Thyroid gland (tissue), 4 donors: Measurements from ENCODE around the gene SLC35E1. TPM values are rescaled to one million over a fixed set of nuclear protein-coding genes. Genes with fewer than 3 reads are reported as not detected.

Source experiments
- DNase-seq, 2 donors: peaks; one replicate each; pipeline ENCODE4 v3.0.0-alpha.2; 2019
- H3K27ac ChIP-seq, 3 donors: fragments of 200-600 bp; sonication (generic); 1 replicate in 2 of 3; 2 replicates in 1 of 3; pipeline ENCODE4 v1.5.1; 2016 to 2019; ENCODE audit warnings: mild to moderate bottlenecking in 1 of 3, moderate library complexity in 1 of 3
- H3K27me3 ChIP-seq: fragments of 200-600 bp; sonication (generic); one replicate; pipeline ENCODE4 v1.5.1; 2019
- H3K36me3 ChIP-seq, 2 donors: fragments of 200-600 bp; sonication (generic); one replicate each; pipeline ENCODE4 v1.5.1; 2016 to 2019
- H3K4me1 ChIP-seq, 2 donors: fragments of 200-600 bp; sonication (generic); one replicate each; pipeline ENCODE4 v1.5.1; 2017 to 2019
- H3K4me3 ChIP-seq, 3 donors: fragments of 200-600 bp; sonication (generic); replicated peaks in 1 of 3; 1 replicate in 2 of 3; 2 replicates in 1 of 3; pipeline ENCODE4 v1.5.1; 2016; ENCODE audit warnings: mild to moderate bottlenecking in 1 of 3
- H3K9me3 ChIP-seq: fragments of 200-600 bp; sonication (generic); one replicate; pipeline ENCODE4 v1.5.1; 2017
- CTCF ChIP-seq, 6 experiments: fragments of 200-600 bp in 3 of 6; fragments of 450-650 bp in 3 of 6; sonication (generic) in 3 of 6; IDR thresholded peaks; one replicate each; pipeline ENCODE4 v1.5.1; 2016 to 2019; ENCODE audit warnings: antibody characterized with exemption in 6 of 6, mild to moderate bottlenecking in 2 of 6, inconsistent platforms in 1 of 6, moderate library complexity in 1 of 6
- POLR2A ChIP-seq, 2 donors: fragments of 450-650 bp; IDR thresholded peaks; one replicate each; pipeline ENCODE4 v1.6.1; 2017; ENCODE audit warnings: antibody characterized with exemption in 2 of 2, mild to moderate bottlenecking in 2 of 2, moderate library complexity in 1 of 2
- WGBS, 2 donors: methylation state at CpG; one replicate each; pipeline ENCODE4 v1.1.5; 2017; 5-methylcytosine and 5-hydroxymethylcytosine counted together
- intact Hi-C: fragments of 100-400 bp; cut with DNase I; formaldehyde crosslinking; loops from one replicate; pipeline ENCODE4 v1.15.1; 2023
- total RNA-seq, 4 donors: library from RNA; depleted of rRNA; stranded (reverse); fragments of >200 nt; gene quantifications; one replicate each; pipeline ENCODE4 v1.2.3, GENCODE V29; 2016

Gene SLC35E1
- total RNA-seq, 4 donors from 2014 or later: 33.3 to 49.3 (median 38.6) TPM

GRCh38 chr19:16579381-16579780 lies 7.2 kb upstream of the SLC35E1 start:
- DNase-seq: no peak
- Histone ChIP-seq H3K36me3 (peaks cover 20 to 27% of the 10 kb centered on the region in 2 donors), H3K27me3 (no peaks in the 10 kb centered on the region), H3K4me1 (peaks cover 9 to 40% of the 10 kb centered on the region in 2 donors), H3K27ac (no peak overlapping the region), H3K9me3 (no peaks in the 10 kb centered on the region), H3K4me3 (no peak overlapping the region)
- no peak for TF ChIP-seq POLR2A (IDR thresholded peaks at IDR 0.05)
- TF ChIP-seq CTCF (IDR thresholded peaks at IDR 0.05): no peak
- 89 to 92% methylated on average over 4 of the region's 4 CpGs for WGBS, 2 donors
- intact Hi-C loops: no loop called here

GRCh38 chr19:16577531-16577985 lies 5.3 kb upstream of the SLC35E1 start:
- no peak for DNase-seq
- no peaks in the 10 kb centered on the region for H3K9me3 ChIP-seq
- H3K4me1 ChIP-seq: peaks cover 12 to 36% of the 10 kb centered on the region in 2 donors
- WGBS, 2 donors: 83 to 89% methylated on average over 10 to 17 of the region's 17 CpGs
- no peak overlapping the region for H3K27ac ChIP-seq
- TF ChIP-seq CTCF (IDR thresholded peaks at IDR 0.05): no peak
- no peak for TF ChIP-seq POLR2A (IDR thresholded peaks at IDR 0.05)
- peaks cover 20 to 27% of the 10 kb centered on the region in 2 donors for H3K36me3 ChIP-seq
- no peak overlapping the region for H3K4me3 ChIP-seq
- H3K27me3 ChIP-seq: no peaks in the 10 kb centered on the region
- intact Hi-C loops: no loop called here

- no peak overlapping the region for H3K27ac ChIP-seq
- DNase-seq: no peak
- no peaks in the 10 kb centered on the region for H3K27me3 ChIP-seq
- TF ChIP-seq POLR2A (IDR thresholded peaks at IDR 0.05) (no peak), CTCF (IDR thresholded peaks at IDR 0.05) (no peak)
- peaks cover 12 to 30% of the 10 kb centered on the region in 2 donors for H3K4me1 ChIP-seq
- H3K9me3 ChIP-seq: no peaks in the 10 kb centered on the region
- no peak overlapping the region for H3K4me3 ChIP-seq
- peaks cover 20 to 27% of the 10 kb centered on the region in 2 donors for H3K36me3 ChIP-seq
- intact Hi-C loops: no loop called here
- WGBS, 2 donors: 92 to 95% methylated on average over 32 of the region's 52 CpGs
Measured at GRCh38 chr19:16576690-16577530, 4.7 kb upstream of the SLC35E1 start.

- no peak for DNase-seq
- no peak for TF ChIP-seq POLR2A (IDR thresholded peaks at IDR 0.05)
- no peak for TF ChIP-seq CTCF (IDR thresholded peaks at IDR 0.05)
- H3K27ac ChIP-seq: no peak overlapping the region
- peaks cover 19 to 27% of the 10 kb centered on the region in 2 donors for H3K4me1 ChIP-seq
- intact Hi-C loops: no loop called here
- H3K27me3 ChIP-seq: no peaks in the 10 kb centered on the region
- 93 to 96% methylated on average over 28 to 39 of the region's 48 CpGs for WGBS, 2 donors
- H3K36me3 ChIP-seq: peaks cover 20 to 27% of the 10 kb centered on the region in 2 donors
- H3K4me3 ChIP-seq: no peak overlapping the region
- no peaks in the 10 kb centered on the region for H3K9me3 ChIP-seq
Measured at GRCh38 chr19:16575861-16576689, 3.9 kb upstream of the SLC35E1 start.
